NCI-H1092 treated with DMSO at 0.1 percent for 48 hours (cell line): ENCODE data around the gene VAC14.

Experiments
- DNase-seq: peaks from one replicate; lab custom pipeline; 2025; lab: John Stamatoyannopoulos, UW

Gene VAC14

GRCh38 chr16:70764632-70765031 lies 36.3 kb downstream of the VAC14 start:
- no peak for DNase-seq

- no peak for DNase-seq
These were observed 40.7 kb downstream of the VAC14 start for GRCh38 chr16:70760221-70760620.

- DNase-seq: no peak
These were observed 41.3 kb downstream of the VAC14 start for GRCh38 chr16:70759666-70760065.

- DNase-seq: no peak
These were observed 42.2 kb downstream of the VAC14 start for GRCh38 chr16:70758786-70759185.

- no peak for DNase-seq
These were observed 43.8 kb downstream of the VAC14 start for GRCh38 chr16:70757183-70757582.

- DNase-seq: no peak
These were observed 44.9 kb downstream of the VAC14 start for GRCh38 chr16:70756071-70756470.

GRCh38 chr16:70754851-70755600 lies 45.9 kb downstream of the VAC14 start:
- no peak for DNase-seq

- no peak for DNase-seq
These were observed 46.6 kb downstream of the VAC14 start for GRCh38 chr16:70754371-70754770.

GRCh38 chr16:70753694-70754325 lies 47.1 kb downstream of the VAC14 start:
- DNase-seq: no peak

- no peak for DNase-seq
These were observed 47.7 kb downstream of the VAC14 start for GRCh38 chr16:70753228-70753627.

- no peak for DNase-seq
These were observed 48.5 kb downstream of the VAC14 start for GRCh38 chr16:70752426-70752825.

- DNase-seq: no peak
These were observed 49.4 kb downstream of the VAC14 start for GRCh38 chr16:70751593-70751992.

- DNase-seq: no peak
These were observed 50.0 kb downstream of the VAC14 start for GRCh38 chr16:70750893-70751467.

GRCh38 chr16:70749681-70750601 lies 51.0 kb downstream of the VAC14 start:
- DNase-seq: peak; percentile 8

GRCh38 chr16:70749006-70749678 lies 51.8 kb downstream of the VAC14 start:
- peak; percentile 2 for DNase-seq

GRCh38 chr16:70747703-70748631 lies 53.0 kb downstream of the VAC14 start:
- no peak for DNase-seq

- peak; percentile 15 for DNase-seq
These were observed 54.1 kb downstream of the VAC14 start for GRCh38 chr16:70746708-70747424.

- DNase-seq: no peak
These were observed 54.8 kb downstream of the VAC14 start for GRCh38 chr16:70746040-70746707.

GRCh38 chr16:70745536-70746025 lies 55.4 kb downstream of the VAC14 start:
- DNase-seq: no peak
